Measurements from ENCODE around the gene PABPC1L. TPM values are rescaled to one million over a fixed set of nuclear protein-coding genes. Genes with fewer than 3 reads are reported as not detected.

Gene PABPC1L
- total and polyA plus RNA-seq, 2 of the 13 experiments (the other 11 are each of a cell fraction or from before 2014, with no cell fraction given), result 30.8 to 252 TPM

DNA sequence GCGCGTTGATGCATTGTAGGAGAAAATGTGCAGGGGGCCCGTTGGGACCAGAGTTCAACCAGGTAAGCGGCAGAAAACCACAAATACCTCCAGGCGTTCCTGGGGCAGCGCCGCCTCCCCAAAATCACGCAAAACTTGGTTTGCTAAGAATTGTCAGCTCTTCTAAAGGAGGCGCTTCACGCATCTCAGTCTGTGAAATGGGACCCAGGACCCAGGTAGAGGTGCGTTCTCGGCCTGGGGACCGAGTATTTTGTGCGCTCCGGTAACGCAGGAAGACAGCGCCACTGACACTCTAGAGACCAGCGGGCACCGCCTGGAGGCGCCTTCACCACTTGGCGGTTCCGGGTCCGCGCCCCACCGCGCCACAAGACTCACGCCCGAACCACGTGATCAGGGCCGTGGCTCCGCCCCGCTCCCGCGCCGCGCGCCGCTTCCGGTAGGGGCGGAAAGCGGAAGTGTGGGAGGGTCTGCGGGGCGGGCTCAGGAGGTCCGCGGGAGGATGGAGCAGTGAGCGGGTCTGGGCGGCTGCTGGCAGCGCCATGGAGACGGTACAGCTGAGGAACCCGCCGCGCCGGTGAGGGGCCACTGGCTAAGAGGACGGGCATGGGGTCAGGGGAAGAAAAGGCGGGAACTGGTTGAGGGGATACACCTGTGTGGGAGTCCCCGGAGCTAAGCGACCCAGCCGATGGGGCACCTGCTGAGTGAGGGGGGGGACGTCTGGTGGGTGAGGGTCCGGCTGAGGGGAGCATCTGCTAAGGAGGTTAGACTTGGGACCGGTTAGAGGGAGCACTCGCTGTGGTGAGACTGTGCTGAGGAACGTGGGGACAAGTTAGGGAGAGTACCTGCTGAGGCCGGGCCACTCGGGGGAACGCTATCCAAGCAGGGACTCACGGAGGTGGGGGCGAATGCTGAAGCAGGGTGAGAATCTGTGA is 56.4 kb downstream of the PABPC1L start, which contains the start of gene STK4 (continued):
- TF ChIP-seq, protein P1, sequence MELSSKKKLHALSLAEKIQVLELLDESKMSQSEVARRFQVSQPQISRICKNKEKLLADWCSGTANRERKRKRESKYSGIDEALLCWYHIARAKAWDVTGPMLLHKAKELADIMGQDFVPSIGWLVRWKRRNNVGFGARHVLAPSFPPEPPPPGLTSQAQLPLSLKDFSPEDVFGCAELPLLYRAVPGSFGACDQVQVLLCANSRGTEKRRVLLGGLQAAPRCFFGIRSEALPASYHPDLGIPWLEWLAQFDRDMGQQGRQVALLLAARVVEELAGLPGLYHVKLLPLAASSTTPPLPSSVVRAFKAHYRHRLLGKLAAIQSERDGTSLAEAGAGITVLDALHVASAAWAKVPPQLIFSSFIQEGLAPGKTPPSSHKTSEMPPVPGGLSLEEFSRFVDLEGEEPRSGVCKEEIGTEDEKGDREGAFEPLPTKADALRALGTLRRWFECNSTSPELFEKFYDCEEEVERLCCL (CRISPR knock-in tag; IDR thresholded peaks at IDR 0.05; ENCODE audit: borderline replicate concordance), result no peak
- TF ChIP-seq GABPA (IDR thresholded peaks at IDR 0.05; ENCODE audit: low read depth, low read length), result peak; percentile 96
- TF ChIP-seq GABPA (CRISPR knock-in tag; IDR thresholded peaks at IDR 0.05; ENCODE audit: low read depth), result peak; percentile 93
- TF ChIP-seq PCBP2 (optimal IDR thresholded peaks at IDR 0.05; ENCODE audit: low read depth, low read length, poor library complexity, severe bottlenecking), result peak; percentile 21
- peak; percentile 94 for TF ChIP-seq IKZF4 (CRISPR knock-in tag; IDR thresholded peaks at IDR 0.05; ENCODE audit: borderline replicate concordance, low read depth, not compliant biosample characterization)
- peak; percentile 87; the same call in 1 of the 2 replicates for TF ChIP-seq ZNF552 (CRISPR knock-in tag; IDR thresholded peaks at IDR 0.05; ENCODE audit: borderline replicate concordance)
- no peak for TF ChIP-seq PAF1 (CRISPR knock-in tag; IDR thresholded peaks at IDR 0.05)
- TF ChIP-seq SNAPC2 (CRISPR knock-in tag; IDR thresholded peaks at IDR 0.05), result peak; percentile 86; the same call in 1 of the 2 replicates
- TF ChIP-seq NFKB2 (CRISPR knock-in tag; IDR thresholded peaks at IDR 0.05; ENCODE audit: borderline replicate concordance), result peak; percentile 95; the same call in 1 of the 2 replicates
- TF ChIP-seq, protein P2, sequence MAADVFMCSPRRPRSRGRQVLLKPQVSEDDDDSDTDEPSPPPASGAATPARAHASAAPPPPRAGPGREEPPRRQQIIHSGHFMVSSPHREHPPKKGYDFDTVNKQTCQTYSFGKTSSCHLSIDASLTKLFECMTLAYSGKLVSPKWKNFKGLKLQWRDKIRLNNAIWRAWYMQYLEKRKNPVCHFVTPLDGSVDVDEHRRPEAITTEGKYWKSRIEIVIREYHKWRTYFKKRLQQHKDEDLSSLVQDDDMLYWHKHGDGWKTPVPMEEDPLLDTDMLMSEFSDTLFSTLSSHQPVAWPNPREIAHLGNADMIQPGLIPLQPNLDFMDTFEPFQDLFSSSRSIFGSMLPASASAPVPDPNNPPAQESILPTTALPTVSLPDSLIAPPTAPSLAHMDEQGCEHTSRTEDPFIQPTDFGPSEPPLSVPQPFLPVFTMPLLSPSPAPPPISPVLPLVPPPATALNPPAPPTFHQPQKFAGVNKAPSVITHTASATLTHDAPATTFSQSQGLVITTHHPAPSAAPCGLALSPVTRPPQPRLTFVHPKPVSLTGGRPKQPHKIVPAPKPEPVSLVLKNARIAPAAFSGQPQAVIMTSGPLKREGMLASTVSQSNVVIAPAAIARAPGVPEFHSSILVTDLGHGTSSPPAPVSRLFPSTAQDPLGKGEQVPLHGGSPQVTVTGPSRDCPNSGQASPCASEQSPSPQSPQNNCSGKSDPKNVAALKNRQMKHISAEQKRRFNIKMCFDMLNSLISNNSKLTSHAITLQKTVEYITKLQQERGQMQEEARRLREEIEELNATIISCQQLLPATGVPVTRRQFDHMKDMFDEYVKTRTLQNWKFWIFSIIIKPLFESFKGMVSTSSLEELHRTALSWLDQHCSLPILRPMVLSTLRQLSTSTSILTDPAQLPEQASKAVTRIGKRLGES (CRISPR knock-in tag; IDR thresholded peaks at IDR 0.05; ENCODE audit: borderline replicate concordance), result peak; percentile 99
- peak; percentile 99 for TF ChIP-seq PHF20 (CRISPR knock-in tag; IDR thresholded peaks at IDR 0.05)
- TF ChIP-seq HMGA1 (CRISPR knock-in tag; conservative IDR thresholded peaks at IDR 0.05), result no peak
- peak; percentile 92 for TF ChIP-seq ZNF331 (CRISPR knock-in tag; IDR thresholded peaks at IDR 0.05)
- peak; percentile 68; the same call in 1 of the 2 replicates for TF ChIP-seq NFYC (CRISPR knock-in tag; IDR thresholded peaks at IDR 0.05)
- TF ChIP-seq, protein P3, sequence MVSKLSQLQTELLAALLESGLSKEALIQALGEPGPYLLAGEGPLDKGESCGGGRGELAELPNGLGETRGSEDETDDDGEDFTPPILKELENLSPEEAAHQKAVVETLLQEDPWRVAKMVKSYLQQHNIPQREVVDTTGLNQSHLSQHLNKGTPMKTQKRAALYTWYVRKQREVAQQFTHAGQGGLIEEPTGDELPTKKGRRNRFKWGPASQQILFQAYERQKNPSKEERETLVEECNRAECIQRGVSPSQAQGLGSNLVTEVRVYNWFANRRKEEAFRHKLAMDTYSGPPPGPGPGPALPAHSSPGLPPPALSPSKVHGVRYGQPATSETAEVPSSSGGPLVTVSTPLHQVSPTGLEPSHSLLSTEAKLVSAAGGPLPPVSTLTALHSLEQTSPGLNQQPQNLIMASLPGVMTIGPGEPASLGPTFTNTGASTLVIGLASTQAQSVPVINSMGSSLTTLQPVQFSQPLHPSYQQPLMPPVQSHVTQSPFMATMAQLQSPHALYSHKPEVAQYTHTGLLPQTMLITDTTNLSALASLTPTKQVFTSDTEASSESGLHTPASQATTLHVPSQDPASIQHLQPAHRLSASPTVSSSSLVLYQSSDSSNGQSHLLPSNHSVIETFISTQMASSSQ (IDR thresholded peaks at IDR 0.05; ENCODE audit: low read depth), result no peak; the same call in 1 of the 2 replicates
- TF ChIP-seq, protein P3 (CRISPR knock-in tag; IDR thresholded peaks at IDR 0.05; ENCODE audit: borderline replicate concordance), result peak; percentile 87
- no peak for TF ChIP-seq TRIM22 (IDR thresholded peaks at IDR 0.05)
- no peak for TF ChIP-seq SRSF4 (IDR thresholded peaks at IDR 0.05; ENCODE audit: low read depth, low read length, poor library complexity, severe bottlenecking)
- peak; percentile 67; the same call in 1 of the 2 replicates for TF ChIP-seq MIXL1 (CRISPR knock-in tag; IDR thresholded peaks at IDR 0.05)

All from HepG2 (cell line).